Endothelial cell of umbilical vein (primary cell): Measurements from ENCODE around the gene CASD1.

Source experiments
- EZH2 ChIP-seq: IDR thresholded peaks from 2 replicates; pipeline ENCODE4 v1.6.1; 2012; ENCODE audit warnings: borderline replicate concordance, low read depth, mild to moderate bottlenecking, moderate library complexity, low read length, inconsistent platforms; ENCODE audit not compliant: severe bottlenecking
- JUN ChIP-seq: IDR thresholded peaks from 2 replicates; pipeline ENCODE4 v1.6.1; 2011; ENCODE audit warnings: borderline replicate concordance, low read depth; ENCODE audit not compliant: insufficient read length, insufficient read depth
- MAX ChIP-seq: IDR thresholded peaks from 2 replicates; pipeline ENCODE4 v1.6.1; 2011; ENCODE audit not compliant: insufficient read depth, insufficient read length
- POLR2A ChIP-seq: IDR thresholded peaks from 2 replicates; pipeline ENCODE4 v1.6.1; 2012; ENCODE audit warnings: low read depth, mild to moderate bottlenecking, control low read depth, low read length
- POLR2AphosphoS5 ChIP-seq: IDR thresholded peaks from 2 replicates; pipeline ENCODE4 v1.6.1; 2012; ENCODE audit warnings: low read depth, mild to moderate bottlenecking, control low read depth, low read length, moderate library complexity; ENCODE audit not compliant: insufficient read depth
- TF ChIP-seq, protein P1 (sequence below), 2 donors: IDR thresholded peaks; 1 replicate in 1 of 2; 2 replicates in 1 of 2; pipeline ENCODE4 v1.5.1; 2011; ENCODE audit warnings: low read length in 2 of 2, mild to moderate bottlenecking in 2 of 2, moderate library complexity in 2 of 2, control low read depth in 1 of 2, inconsistent platforms in 1 of 2, low read depth in 1 of 2; ENCODE audit not compliant: insufficient read depth in 1 of 2; ENCODE audit errors: extremely low read depth in 1 of 2

DNA sequence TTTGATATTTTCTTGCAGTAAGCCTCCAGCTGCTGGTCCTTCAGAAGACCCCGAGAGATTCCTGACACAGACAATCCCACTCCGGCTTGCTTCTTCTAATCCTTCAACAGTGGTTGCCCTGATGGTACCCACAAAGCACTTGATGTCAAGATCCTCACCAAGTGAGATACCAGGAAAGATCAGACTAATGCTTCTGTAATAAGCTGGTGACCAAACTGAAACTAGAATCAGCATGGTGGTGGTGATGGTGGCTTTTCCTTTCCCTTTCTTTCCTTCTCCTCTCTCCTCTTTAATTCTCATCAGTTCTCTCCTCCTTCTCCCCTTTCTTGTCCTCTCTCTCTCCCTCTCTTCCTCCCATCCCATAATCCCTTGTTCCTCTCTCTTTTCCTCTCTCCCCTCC lies 25.8 kb upstream of the CASD1 start:
- TF ChIP-seq, protein P1, sequence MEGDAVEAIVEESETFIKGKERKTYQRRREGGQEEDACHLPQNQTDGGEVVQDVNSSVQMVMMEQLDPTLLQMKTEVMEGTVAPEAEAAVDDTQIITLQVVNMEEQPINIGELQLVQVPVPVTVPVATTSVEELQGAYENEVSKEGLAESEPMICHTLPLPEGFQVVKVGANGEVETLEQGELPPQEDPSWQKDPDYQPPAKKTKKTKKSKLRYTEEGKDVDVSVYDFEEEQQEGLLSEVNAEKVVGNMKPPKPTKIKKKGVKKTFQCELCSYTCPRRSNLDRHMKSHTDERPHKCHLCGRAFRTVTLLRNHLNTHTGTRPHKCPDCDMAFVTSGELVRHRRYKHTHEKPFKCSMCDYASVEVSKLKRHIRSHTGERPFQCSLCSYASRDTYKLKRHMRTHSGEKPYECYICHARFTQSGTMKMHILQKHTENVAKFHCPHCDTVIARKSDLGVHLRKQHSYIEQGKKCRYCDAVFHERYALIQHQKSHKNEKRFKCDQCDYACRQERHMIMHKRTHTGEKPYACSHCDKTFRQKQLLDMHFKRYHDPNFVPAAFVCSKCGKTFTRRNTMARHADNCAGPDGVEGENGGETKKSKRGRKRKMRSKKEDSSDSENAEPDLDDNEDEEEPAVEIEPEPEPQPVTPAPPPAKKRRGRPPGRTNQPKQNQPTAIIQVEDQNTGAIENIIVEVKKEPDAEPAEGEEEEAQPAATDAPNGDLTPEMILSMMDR (IDR thresholded peaks at IDR 0.05; ENCODE audit: extremely low read depth in 1 of 2, insufficient read depth in 1 of 2, low read depth in 1 of 2, low read length in 2 of 2): no peak
- TF ChIP-seq JUN (no peak), POLR2A (no peak), EZH2 (no peak), POLR2AphosphoS5 (no peak), MAX (no peak)
